Measurements from ENCODE around the gene WNT9A.

Gene WNT9A

DNA sequence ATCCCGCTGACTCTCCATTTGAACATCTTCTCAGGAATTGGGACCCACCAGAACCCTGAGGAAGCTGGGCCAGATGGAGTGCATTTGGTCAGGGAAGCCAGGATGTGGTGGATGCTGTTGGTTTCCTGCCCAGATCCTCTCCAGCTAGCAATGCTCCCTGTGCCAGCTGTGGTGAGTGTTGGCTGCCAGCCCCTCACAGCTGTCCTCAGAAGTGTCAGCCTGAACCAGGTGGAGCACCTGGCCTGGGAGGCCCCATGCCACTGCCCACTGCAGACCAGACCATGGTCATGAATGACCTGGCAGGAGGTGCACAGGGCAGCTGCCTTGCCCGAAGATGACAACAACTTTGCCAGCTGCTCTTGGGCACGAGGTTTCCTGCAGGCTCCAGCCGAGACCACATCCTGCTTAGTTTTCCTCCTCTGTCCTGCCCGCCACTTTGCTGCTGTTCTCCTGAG lies 77.9 kb downstream of the WNT9A start:
- Mint-ChIP-seq H3K27me3 (no peaks in the 10 kb centered on the region), H3K27ac (peak overlapping the region; percentile 6), H3K9me3 (peaks cover 2% of the 10 kb centered on the region), H3K4me1 (ENCODE audit: low read depth) (peaks cover 30% of the 10 kb centered on the region), H3K4me3 (no peak overlapping the region), H3K36me3 (ENCODE audit: low read depth) (no peaks in the 10 kb centered on the region)
- DNase-seq, result peak; percentile 37

GRCh38 chr1:227869279-227869842 lies 78.4 kb downstream of the WNT9A start:
- H3K27me3 Mint-ChIP-seq, result no peaks in the 10 kb centered on the region
- no peak overlapping the region for H3K4me3 Mint-ChIP-seq
- H3K9me3 Mint-ChIP-seq, result peaks cover 8% of the 10 kb centered on the region
- no peak overlapping the region for H3K27ac Mint-ChIP-seq
- peak; percentile 27 for DNase-seq
- H3K4me1 Mint-ChIP-seq (ENCODE audit: low read depth), result peaks cover 30% of the 10 kb centered on the region
- no peaks in the 10 kb centered on the region for H3K36me3 Mint-ChIP-seq (ENCODE audit: low read depth)

All from activated T-cell treated with anti-CD3 and anti-CD28 coated beads, Interleukin-2, amount 50 U/mL, for 24 hours (primary cell).